HepG2 (cell line): Measurements from ENCODE around the gene EDC3. TPM values are rescaled to one million over a fixed set of nuclear protein-coding genes. Genes with fewer than 3 reads are reported as not detected.

ENCODE experiments used
- BHLHE40 ChIP-seq: IDR thresholded peaks from 2 replicates; pipeline ENCODE4 v1.6.1; 2011; ENCODE audit warnings: low read length, improper control_type of control experiment
- BORCS8-MEF2B ChIP-seq: sonication (generic); formaldehyde crosslinking; IDR thresholded peaks from 2 replicates; pipeline ENCODE4 v1.8.0; 2022; ENCODE audit warnings: mild to moderate bottlenecking, missing genetic modification reagents
- CHCHD3 ChIP-seq: sonication (generic); formaldehyde crosslinking; IDR thresholded peaks from 2 replicates; pipeline ENCODE4 v1.8.0; 2022; ENCODE audit warnings: mild to moderate bottlenecking, missing genetic modification reagents, moderate library complexity
- ESRRA ChIP-seq: sonication (generic); formaldehyde crosslinking; IDR thresholded peaks from 2 replicates; pipeline ENCODE4 v1.5.1; 2020; ENCODE audit warnings: mild to moderate bottlenecking, low read depth, missing genetic modification reagents
- KDM1A ChIP-seq: IDR thresholded peaks from 2 replicates; pipeline ENCODE4 v1.6.1; 2016; ENCODE audit warnings: missing compliant biosample characterization
- LCORL ChIP-seq, 2 experiments: fragments of 450-650 bp in 1 of 2; sonication (generic) in 1 of 2; formaldehyde crosslinking in 1 of 2; IDR thresholded peaks; 2 replicates each; pipeline versions ENCODE4 v1.5.0 to v1.6.1; 2017 to 2020; ENCODE audit warnings: antibody characterized with exemption in 1 of 2, missing genetic modification reagents in 1 of 2
- MAF1 ChIP-seq: sonication (generic); formaldehyde crosslinking; IDR thresholded peaks from 2 replicates; pipeline ENCODE4 v1.5.0; 2020; ENCODE audit warnings: missing genetic modification reagents, borderline replicate concordance
- MATR3 ChIP-seq: sonication (generic); formaldehyde crosslinking; IDR thresholded peaks from 2 replicates; pipeline ENCODE4 v1.4.0; 2020; ENCODE audit warnings: missing genetic modification reagents
- MXI1 ChIP-seq: IDR thresholded peaks from 3 replicates; pipeline ENCODE4 v1.6.1; 2012; ENCODE audit warnings: low read depth, low read length, inconsistent platforms, borderline replicate concordance
- RAD51 ChIP-seq: fragments of 450-650 bp; IDR thresholded peaks from 2 replicates; pipeline ENCODE4 v1.6.1; 2016; ENCODE audit warnings: borderline replicate concordance
- THAP11 ChIP-seq: IDR thresholded peaks from 2 replicates; pipeline ENCODE4 v1.6.1; 2016; ENCODE audit warnings: missing biosample characterization, missing genetic modification reagents
- U2AF2 ChIP-seq: fragments of 200-400 bp; formaldehyde crosslinking; IDR thresholded peaks from 2 replicates; pipeline ENCODE4 v1.6.1; 2017; ENCODE audit warnings: low read depth, mild to moderate bottlenecking, low read length
- ZNF121 ChIP-seq: sonication (generic); formaldehyde crosslinking; IDR thresholded peaks from 2 replicates; pipeline ENCODE4 v1.5.0; 2020; ENCODE audit warnings: mild to moderate bottlenecking, missing genetic modification reagents
- ZSCAN31 ChIP-seq: sonication (generic); formaldehyde crosslinking; IDR thresholded peaks from 2 replicates; pipeline ENCODE4 v1.5.0; 2020; ENCODE audit warnings: low read depth, mild to moderate bottlenecking, missing genetic modification reagents
- polyA plus RNA-seq, 8 experiments: library from polyadenylated mRNA; depleted of rRNA in 3 of 8; stranded (reverse) in 7 of 8; unstranded in 1 of 8; fragments of >200 nt; fragmentation: Illumina TruSeq in 4 of 8; extraction: Trizol in 4 of 8; gene quantifications; 2 replicates each; pipeline versions ENCODE4 v1.2.1 to v1.2.3, GENCODE V29; 2011 to 2016; ENCODE audit warnings: low read depth in 4 of 8, missing spikeins in 1 of 8, mixed read lengths in 1 of 8; ENCODE audit not compliant: insufficient read depth in 1 of 8
- total RNA-seq, 5 experiments: library from RNA; depleted of rRNA; stranded (reverse); fragments of >200 nt; fragmentation: Illumina TruSeq; extraction: Trizol; gene quantifications; 2 replicates each; pipeline ENCODE4 v1.2.3, GENCODE V29; 2016; ENCODE audit warnings: low read depth in 1 of 5
- TF ChIP-seq, protein P1 (sequence below): IDR thresholded peaks from 2 replicates; pipeline ENCODE4 v1.6.1; 2018; ENCODE audit warnings: missing genetic modification reagents
- TF ChIP-seq, protein P2 (sequence below): sonication (generic); formaldehyde crosslinking; IDR thresholded peaks from 2 replicates; pipeline ENCODE4 v1.4.0; 2020; ENCODE audit warnings: missing genetic modification reagents
- TF ChIP-seq, protein P3 (sequence below): sonication (generic); formaldehyde crosslinking; IDR thresholded peaks from 2 replicates; pipeline ENCODE4 v1.9.0; 2021; ENCODE audit warnings: missing genetic modification reagents, borderline replicate concordance
- TF ChIP-seq, protein P4 (sequence below): sonication (generic); formaldehyde crosslinking; IDR thresholded peaks from 2 replicates; pipeline ENCODE4 v1.4.0; 2020; ENCODE audit warnings: missing genetic modification reagents
- TF ChIP-seq, protein P5 (sequence below): sonication (generic); formaldehyde crosslinking; conservative IDR thresholded peaks from 2 replicates; pipeline ENCODE4 v1.4.0; 2020; ENCODE audit warnings: missing genetic modification reagents

EDC3 gene
- total and polyA plus RNA-seq, 2 of the 13 experiments (the other 11 are each of a cell fraction or from before 2014, with no cell fraction given) = 17.4 to 32.0 TPM

DNA sequence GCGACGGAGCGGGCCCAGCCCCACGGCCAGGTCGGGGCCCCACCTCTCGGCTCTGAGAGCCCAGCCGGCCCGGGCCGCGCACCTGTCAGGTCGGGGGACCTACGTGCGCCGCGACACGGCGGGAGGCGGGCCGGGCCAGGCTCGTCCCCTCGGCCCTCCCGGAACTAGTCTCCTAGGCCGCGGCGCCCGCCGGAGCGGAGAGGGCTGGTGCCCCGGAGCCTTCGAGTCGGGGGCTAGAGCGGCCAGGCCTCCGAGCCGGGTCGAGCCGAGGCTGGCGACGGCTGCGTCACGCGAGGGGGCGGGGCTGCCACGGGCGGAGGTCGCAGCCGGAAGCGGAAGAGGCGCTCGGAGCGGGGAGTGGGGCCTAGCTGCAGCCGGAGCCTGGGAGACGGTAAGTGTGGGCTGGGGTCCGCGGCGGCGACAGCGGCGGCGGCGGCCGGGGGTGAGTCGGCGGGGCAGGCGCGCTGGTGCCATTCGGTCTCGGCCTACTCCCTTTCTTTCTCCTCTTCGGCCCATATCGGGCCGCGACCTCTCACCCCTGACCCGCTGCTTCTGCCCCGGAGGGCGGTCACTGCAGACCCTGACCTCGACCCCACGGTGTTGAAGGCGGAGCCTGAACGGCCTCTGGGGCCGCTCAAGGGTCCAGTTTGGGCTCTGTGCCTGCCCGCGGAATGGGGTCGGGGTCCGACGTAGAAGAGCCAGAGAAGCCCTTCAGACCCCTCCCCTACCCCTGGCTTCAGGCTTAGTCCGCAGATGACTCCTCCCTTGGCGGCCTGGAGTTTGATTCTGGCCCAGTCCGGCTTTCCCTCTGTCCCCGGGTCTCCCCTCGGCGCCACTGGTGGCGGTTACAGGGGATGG, 80.1 kb downstream of the EDC3 start, which contains the start of gene CLK3 (continued):
- TF ChIP-seq MATR3 (CRISPR knock-in tag) (no peak), ZNF121 (CRISPR knock-in tag) (peak; percentile 67; the same call in 1 of the 2 replicates), BHLHE40 (peak; percentile 89), RAD51 (no peak), THAP11 (CRISPR knock-in tag) (peak; percentile 95), BORCS8-MEF2B (CRISPR knock-in tag) (peak; percentile 61), LCORL (IDR thresholded peaks at IDR 0.05) (no peak), LCORL (CRISPR knock-in tag; IDR thresholded peaks at IDR 0.05) (peak; percentile 71), U2AF2 (no peak), ZSCAN31 (CRISPR knock-in tag) (peak; percentile 88), KDM1A (0 out of 2 replicates have a peak, but pooled peaks have one; percentile 25), MXI1 (peak; percentile 86; the same call in 1 of the 3 replicates), ESRRA (CRISPR knock-in tag) (peak; percentile 49; the same call in 1 of the 2 replicates), CHCHD3 (CRISPR knock-in tag) (peak; percentile 92), MAF1 (CRISPR knock-in tag) (peak; percentile 85; the same call in 1 of the 2 replicates)
- TF ChIP-seq, protein P1, sequence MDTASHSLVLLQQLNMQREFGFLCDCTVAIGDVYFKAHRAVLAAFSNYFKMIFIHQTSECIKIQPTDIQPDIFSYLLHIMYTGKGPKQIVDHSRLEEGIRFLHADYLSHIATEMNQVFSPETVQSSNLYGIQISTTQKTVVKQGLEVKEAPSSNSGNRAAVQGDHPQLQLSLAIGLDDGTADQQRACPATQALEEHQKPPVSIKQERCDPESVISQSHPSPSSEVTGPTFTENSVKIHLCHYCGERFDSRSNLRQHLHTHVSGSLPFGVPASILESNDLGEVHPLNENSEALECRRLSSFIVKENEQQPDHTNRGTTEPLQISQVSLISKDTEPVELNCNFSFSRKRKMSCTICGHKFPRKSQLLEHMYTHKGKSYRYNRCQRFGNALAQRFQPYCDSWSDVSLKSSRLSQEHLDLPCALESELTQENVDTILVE (CRISPR knock-in tag) = peak; percentile 97
- TF ChIP-seq, protein P2, sequence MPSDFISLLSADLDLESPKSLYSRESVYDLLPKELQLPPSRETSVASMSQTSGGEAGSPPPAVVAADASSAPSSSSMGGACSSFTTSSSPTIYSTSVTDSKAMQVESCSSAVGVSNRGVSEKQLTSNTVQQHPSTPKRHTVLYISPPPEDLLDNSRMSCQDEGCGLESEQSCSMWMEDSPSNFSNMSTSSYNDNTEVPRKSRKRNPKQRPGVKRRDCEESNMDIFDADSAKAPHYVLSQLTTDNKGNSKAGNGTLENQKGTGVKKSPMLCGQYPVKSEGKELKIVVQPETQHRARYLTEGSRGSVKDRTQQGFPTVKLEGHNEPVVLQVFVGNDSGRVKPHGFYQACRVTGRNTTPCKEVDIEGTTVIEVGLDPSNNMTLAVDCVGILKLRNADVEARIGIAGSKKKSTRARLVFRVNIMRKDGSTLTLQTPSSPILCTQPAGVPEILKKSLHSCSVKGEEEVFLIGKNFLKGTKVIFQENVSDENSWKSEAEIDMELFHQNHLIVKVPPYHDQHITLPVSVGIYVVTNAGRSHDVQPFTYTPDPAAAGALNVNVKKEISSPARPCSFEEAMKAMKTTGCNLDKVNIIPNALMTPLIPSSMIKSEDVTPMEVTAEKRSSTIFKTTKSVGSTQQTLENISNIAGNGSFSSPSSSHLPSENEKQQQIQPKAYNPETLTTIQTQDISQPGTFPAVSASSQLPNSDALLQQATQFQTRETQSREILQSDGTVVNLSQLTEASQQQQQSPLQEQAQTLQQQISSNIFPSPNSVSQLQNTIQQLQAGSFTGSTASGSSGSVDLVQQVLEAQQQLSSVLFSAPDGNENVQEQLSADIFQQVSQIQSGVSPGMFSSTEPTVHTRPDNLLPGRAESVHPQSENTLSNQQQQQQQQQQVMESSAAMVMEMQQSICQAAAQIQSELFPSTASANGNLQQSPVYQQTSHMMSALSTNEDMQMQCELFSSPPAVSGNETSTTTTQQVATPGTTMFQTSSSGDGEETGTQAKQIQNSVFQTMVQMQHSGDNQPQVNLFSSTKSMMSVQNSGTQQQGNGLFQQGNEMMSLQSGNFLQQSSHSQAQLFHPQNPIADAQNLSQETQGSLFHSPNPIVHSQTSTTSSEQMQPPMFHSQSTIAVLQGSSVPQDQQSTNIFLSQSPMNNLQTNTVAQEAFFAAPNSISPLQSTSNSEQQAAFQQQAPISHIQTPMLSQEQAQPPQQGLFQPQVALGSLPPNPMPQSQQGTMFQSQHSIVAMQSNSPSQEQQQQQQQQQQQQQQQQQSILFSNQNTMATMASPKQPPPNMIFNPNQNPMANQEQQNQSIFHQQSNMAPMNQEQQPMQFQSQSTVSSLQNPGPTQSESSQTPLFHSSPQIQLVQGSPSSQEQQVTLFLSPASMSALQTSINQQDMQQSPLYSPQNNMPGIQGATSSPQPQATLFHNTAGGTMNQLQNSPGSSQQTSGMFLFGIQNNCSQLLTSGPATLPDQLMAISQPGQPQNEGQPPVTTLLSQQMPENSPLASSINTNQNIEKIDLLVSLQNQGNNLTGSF (CRISPR knock-in tag) = peak; percentile 29
- TF ChIP-seq, protein P3, sequence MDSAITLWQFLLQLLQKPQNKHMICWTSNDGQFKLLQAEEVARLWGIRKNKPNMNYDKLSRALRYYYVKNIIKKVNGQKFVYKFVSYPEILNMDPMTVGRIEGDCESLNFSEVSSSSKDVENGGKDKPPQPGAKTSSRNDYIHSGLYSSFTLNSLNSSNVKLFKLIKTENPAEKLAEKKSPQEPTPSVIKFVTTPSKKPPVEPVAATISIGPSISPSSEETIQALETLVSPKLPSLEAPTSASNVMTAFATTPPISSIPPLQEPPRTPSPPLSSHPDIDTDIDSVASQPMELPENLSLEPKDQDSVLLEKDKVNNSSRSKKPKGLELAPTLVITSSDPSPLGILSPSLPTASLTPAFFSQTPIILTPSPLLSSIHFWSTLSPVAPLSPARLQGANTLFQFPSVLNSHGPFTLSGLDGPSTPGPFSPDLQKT = peak; percentile 48; the same call in 1 of the 2 replicates
- TF ChIP-seq, protein P4, sequence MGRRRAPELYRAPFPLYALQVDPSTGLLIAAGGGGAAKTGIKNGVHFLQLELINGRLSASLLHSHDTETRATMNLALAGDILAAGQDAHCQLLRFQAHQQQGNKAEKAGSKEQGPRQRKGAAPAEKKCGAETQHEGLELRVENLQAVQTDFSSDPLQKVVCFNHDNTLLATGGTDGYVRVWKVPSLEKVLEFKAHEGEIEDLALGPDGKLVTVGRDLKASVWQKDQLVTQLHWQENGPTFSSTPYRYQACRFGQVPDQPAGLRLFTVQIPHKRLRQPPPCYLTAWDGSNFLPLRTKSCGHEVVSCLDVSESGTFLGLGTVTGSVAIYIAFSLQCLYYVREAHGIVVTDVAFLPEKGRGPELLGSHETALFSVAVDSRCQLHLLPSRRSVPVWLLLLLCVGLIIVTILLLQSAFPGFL (CRISPR knock-in tag) = 0 out of 2 replicates have a peak, but pooled peaks have one; percentile 25
- TF ChIP-seq, protein P5, sequence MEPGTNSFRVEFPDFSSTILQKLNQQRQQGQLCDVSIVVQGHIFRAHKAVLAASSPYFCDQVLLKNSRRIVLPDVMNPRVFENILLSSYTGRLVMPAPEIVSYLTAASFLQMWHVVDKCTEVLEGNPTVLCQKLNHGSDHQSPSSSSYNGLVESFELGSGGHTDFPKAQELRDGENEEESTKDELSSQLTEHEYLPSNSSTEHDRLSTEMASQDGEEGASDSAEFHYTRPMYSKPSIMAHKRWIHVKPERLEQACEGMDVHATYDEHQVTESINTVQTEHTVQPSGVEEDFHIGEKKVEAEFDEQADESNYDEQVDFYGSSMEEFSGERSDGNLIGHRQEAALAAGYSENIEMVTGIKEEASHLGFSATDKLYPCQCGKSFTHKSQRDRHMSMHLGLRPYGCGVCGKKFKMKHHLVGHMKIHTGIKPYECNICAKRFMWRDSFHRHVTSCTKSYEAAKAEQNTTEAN (CRISPR knock-in tag) = peak; percentile 79
